Tibial nerve (tissue), 4 donors: Measurements from ENCODE around the gene SBSN. TPM values are rescaled to one million over a fixed set of nuclear protein-coding genes. Genes with fewer than 3 reads are reported as not detected.
A peak's percentile ranks its signal among the peaks of the same experiment; 100 is the strongest.

Source experiments
- DNase-seq, 2 donors: peaks; one replicate each; pipeline ENCODE4 v3.0.0-alpha.2; 2019; ENCODE audit warnings: low spot score in 2 of 2
- H3K27ac ChIP-seq, 4 donors: fragments of 200-600 bp; sonication (generic) in 3 of 4; one replicate each; pipeline ENCODE4 v1.5.1; 2017 to 2019; ENCODE audit warnings: mild to moderate bottlenecking in 1 of 4
- H3K27me3 ChIP-seq, 2 donors: fragments of 200-600 bp; sonication (generic) in 1 of 2; one replicate each; pipeline versions ENCODE4 v1.5.1 to v1.6.0; 2017 to 2019
- H3K36me3 ChIP-seq, 3 donors: fragments of 200-600 bp; sonication (generic); one replicate each; pipeline ENCODE4 v1.5.1; 2018 to 2019
- H3K4me1 ChIP-seq, 4 donors: fragments of 200-600 bp; sonication (generic) in 3 of 4; one replicate each; pipeline ENCODE4 v1.5.1; 2017 to 2019
- H3K4me3 ChIP-seq, 4 donors: fragments of 200-600 bp; sonication (generic) in 3 of 4; one replicate each; pipeline ENCODE4 v1.5.1; 2017 to 2019; ENCODE audit warnings: mild to moderate bottlenecking in 1 of 4, moderate library complexity in 1 of 4
- H3K9me3 ChIP-seq, 4 donors: fragments of 200-600 bp; sonication (generic) in 3 of 4; one replicate each; pipeline ENCODE4 v1.5.1; 2017 to 2019
- EP300 ChIP-seq, 2 donors: sonication (generic); formaldehyde crosslinking; IDR thresholded peaks; one replicate each; pipeline ENCODE4 v1.6.1; 2017; ENCODE audit warnings: antibody characterized with exemption in 2 of 2, mild to moderate bottlenecking in 1 of 2
- POLR2A ChIP-seq, 2 donors: fragments of 450-650 bp; IDR thresholded peaks; one replicate each; pipeline ENCODE4 v1.6.1; 2017; ENCODE audit warnings: antibody characterized with exemption in 2 of 2, mild to moderate bottlenecking in 2 of 2, moderate library complexity in 2 of 2
- WGBS, 2 donors: methylation state at CpG; one replicate each; pipeline ENCODE4 v1.1.5; 2018; 5-methylcytosine and 5-hydroxymethylcytosine counted together
- total RNA-seq, 4 donors: library from RNA; depleted of rRNA; stranded (reverse); fragments of >200 nt; gene quantifications; one replicate each; pipeline ENCODE4 v1.1.0, GENCODE V29; 2016
- TF ChIP-seq, protein P1 (sequence below), 5 experiments: fragments of 200-600 bp in 3 of 5; fragments of 450-650 bp in 2 of 5; sonication (generic) in 3 of 5; IDR thresholded peaks; one replicate each; pipeline ENCODE4 v1.5.1; 2016 to 2019; ENCODE audit warnings: antibody characterized with exemption in 5 of 5, mild to moderate bottlenecking in 3 of 5, moderate library complexity in 2 of 5

SBSN gene
- total RNA-seq, 4 donors from 2014 or later: not detected

GRCh38 chr19:35509018-35509652, 19.0 kb downstream of the SBSN start:
- H3K27ac ChIP-seq: no peak overlapping the region
- H3K36me3 ChIP-seq: no peaks in the 10 kb centered on the region
- H3K9me3 ChIP-seq: no peaks in the 10 kb centered on the region
- no peak for DNase-seq
- TF ChIP-seq EP300 (IDR thresholded peaks at IDR 0.05): no peak
- no peak for TF ChIP-seq POLR2A (IDR thresholded peaks at IDR 0.05)
- TF ChIP-seq, protein P1, sequence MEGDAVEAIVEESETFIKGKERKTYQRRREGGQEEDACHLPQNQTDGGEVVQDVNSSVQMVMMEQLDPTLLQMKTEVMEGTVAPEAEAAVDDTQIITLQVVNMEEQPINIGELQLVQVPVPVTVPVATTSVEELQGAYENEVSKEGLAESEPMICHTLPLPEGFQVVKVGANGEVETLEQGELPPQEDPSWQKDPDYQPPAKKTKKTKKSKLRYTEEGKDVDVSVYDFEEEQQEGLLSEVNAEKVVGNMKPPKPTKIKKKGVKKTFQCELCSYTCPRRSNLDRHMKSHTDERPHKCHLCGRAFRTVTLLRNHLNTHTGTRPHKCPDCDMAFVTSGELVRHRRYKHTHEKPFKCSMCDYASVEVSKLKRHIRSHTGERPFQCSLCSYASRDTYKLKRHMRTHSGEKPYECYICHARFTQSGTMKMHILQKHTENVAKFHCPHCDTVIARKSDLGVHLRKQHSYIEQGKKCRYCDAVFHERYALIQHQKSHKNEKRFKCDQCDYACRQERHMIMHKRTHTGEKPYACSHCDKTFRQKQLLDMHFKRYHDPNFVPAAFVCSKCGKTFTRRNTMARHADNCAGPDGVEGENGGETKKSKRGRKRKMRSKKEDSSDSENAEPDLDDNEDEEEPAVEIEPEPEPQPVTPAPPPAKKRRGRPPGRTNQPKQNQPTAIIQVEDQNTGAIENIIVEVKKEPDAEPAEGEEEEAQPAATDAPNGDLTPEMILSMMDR (IDR thresholded peaks at IDR 0.05): no peak
- H3K4me1 ChIP-seq: peaks cover 0 to 18% (median 2%) of the 10 kb centered on the region in 4 donors
- peak overlapping the region in 2 of 4 donors; percentile 34 to 48 for H3K4me3 ChIP-seq
- peaks cover 0 to 73% of the 10 kb centered on the region in 2 donors for H3K27me3 ChIP-seq
- 26 to 28% methylated on average over 12 of the region's 12 CpGs for WGBS, 2 donors

- Histone ChIP-seq H3K4me1 (peaks cover 0 to 18% (median 2%) of the 10 kb centered on the region in 4 donors), H3K9me3 (no peaks in the 10 kb centered on the region), H3K27ac (no peak overlapping the region), H3K27me3 (peaks cover 0 to 63% of the 10 kb centered on the region in 2 donors), H3K4me3 (no peak overlapping the region), H3K36me3 (no peaks in the 10 kb centered on the region)
- 79 to 90% methylated on average over 3 of the region's 3 CpGs for WGBS, 2 donors
- no peak for DNase-seq
- TF ChIP-seq, protein P1 (IDR thresholded peaks at IDR 0.05): no peak
- TF ChIP-seq EP300 (IDR thresholded peaks at IDR 0.05) (no peak), POLR2A (IDR thresholded peaks at IDR 0.05) (no peak)
Observed at GRCh38 chr19:35508129-35508528, 20.0 kb downstream of the SBSN start.

DNA sequence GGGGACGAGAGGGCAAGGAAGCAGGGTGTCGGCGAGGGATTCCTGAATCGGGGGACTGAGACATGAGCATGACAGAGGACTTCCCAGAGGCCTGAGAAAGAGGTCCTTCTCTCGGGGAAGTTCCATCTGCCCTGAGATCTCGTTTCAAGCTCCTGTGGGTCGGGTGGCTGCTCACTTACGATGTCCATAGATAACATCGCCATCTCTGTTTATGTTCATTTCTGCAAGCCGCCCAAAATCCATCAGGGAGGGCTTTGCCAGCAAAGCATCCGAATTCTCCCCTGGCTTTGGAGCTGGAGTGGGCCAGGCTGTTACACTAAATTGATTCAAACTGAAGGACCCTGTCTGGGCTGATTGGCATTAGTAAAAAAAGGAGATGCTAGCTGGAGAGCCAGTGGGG, 20.6 kb downstream of the SBSN start:
- H3K27me3 ChIP-seq: peaks cover 0 to 61% of the 10 kb centered on the region in 2 donors
- H3K4me1 ChIP-seq: peaks cover 0 to 18% (median 2%) of the 10 kb centered on the region in 4 donors
- TF ChIP-seq POLR2A (IDR thresholded peaks at IDR 0.05) (no peak), EP300 (IDR thresholded peaks at IDR 0.05) (no peak)
- TF ChIP-seq, protein P1 (IDR thresholded peaks at IDR 0.05): no peak
- H3K9me3 ChIP-seq: no peaks in the 10 kb centered on the region
- WGBS, 2 donors: 80 to 82% methylated on average over 11 of the region's 11 CpGs
- DNase-seq: no peak
- H3K4me3 ChIP-seq: no peak overlapping the region
- no peak overlapping the region for H3K27ac ChIP-seq
- no peaks in the 10 kb centered on the region for H3K36me3 ChIP-seq

DNA sequence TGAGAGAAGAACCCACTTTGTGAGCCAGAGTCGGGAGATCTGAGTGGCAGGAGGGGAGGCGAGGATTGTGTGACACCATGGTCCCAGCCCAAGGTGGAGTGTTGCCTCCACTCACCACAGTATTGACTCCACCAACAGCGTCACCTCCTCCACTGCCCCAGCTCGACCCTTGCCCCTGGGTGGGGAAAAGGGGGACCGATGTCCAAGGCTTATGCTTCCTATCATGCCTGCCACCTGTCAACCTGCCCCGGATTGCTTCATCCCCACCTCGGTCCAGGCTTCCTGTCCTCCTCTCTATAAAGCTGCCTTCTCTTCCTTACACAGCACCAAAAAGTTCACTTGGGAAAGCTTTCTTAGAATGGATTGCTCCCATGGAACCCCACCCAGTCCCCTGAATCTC, 22.1 kb downstream of the SBSN start:
- Histone ChIP-seq H3K36me3 (no peaks in the 10 kb centered on the region), H3K9me3 (no peaks in the 10 kb centered on the region), H3K4me3 (no peak overlapping the region), H3K4me1 (peaks cover 0 to 18% (median 2%) of the 10 kb centered on the region in 4 donors), H3K27ac (no peak overlapping the region), H3K27me3 (peaks cover 0 to 45% of the 10 kb centered on the region in 2 donors)
- DNase-seq: no peak
- TF ChIP-seq EP300 (IDR thresholded peaks at IDR 0.05) (no peak), POLR2A (IDR thresholded peaks at IDR 0.05) (no peak)
- TF ChIP-seq, protein P1 (IDR thresholded peaks at IDR 0.05): no peak
- WGBS, 2 donors: 84 to 86% methylated on average over 7 of the region's 7 CpGs

GRCh38 chr19:35502751-35503150, 25.4 kb downstream of the SBSN start:
- TF ChIP-seq POLR2A (IDR thresholded peaks at IDR 0.05): no peak
- TF ChIP-seq EP300 (IDR thresholded peaks at IDR 0.05): no peak
- TF ChIP-seq, protein P1 (IDR thresholded peaks at IDR 0.05): no peak
- no peak for DNase-seq
- H3K4me3 ChIP-seq: no peak overlapping the region
- no peaks in the 10 kb centered on the region for H3K36me3 ChIP-seq
- no peaks in the 10 kb centered on the region for H3K9me3 ChIP-seq
- H3K27me3 ChIP-seq: peaks cover 0 to 14% of the 10 kb centered on the region in 2 donors
- no peak overlapping the region for H3K27ac ChIP-seq
- H3K4me1 ChIP-seq: no peaks in the 10 kb centered on the region
- WGBS, 2 donors: 70 to 72% methylated on average over 4 of the region's 4 CpGs
